ENCODE measurements around the gene SAMD1. TPM values are rescaled to one million over a fixed set of nuclear protein-coding genes. Genes with fewer than 3 reads are reported as not detected.

Gene SAMD1
- total and polyA plus RNA-seq, 9 of the 15 experiments (the other 6 are each of a cell fraction or from before 2014, with no cell fraction given): 2.9 to 96.0 (median 43.5) TPM

DNA sequence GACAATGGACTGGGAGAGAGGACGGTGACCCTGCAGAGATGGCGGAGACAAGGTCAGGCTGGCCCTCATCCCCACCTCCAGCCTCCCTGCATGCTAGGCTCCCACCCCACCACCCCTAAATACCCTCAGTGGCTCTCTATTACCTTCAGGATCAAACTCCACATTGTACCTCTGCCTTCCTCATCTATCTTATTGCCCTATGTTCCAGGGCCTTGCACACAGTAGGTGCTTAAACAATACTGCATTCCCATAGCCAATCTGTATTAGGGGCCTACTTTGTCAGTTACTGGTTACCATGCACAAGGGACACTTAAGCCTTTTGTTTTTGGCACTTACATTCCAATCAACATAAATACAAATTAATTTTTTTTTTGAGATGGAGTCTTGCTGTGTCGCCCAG, 35.2 kb downstream of the SAMD1 start:
- Histone ChIP-seq H3K79me2 (ENCODE audit: control insufficient read depth, insufficient read depth, low read length) (no peaks in the 10 kb centered on the region), H3K9me1 (ENCODE audit: control insufficient read depth, insufficient read depth, low read length) (no peaks in the 10 kb centered on the region), H3K4me3 (no peak overlapping the region), H2AFZ (ENCODE audit: low read depth, low read length) (no peak overlapping the region), H3K36me3 (ENCODE audit: control insufficient read depth, insufficient read depth, low read length) (peaks cover 11% of the 10 kb centered on the region; the same call in 1 of the 3 replicates), H3K27ac (ENCODE audit: extremely low read depth, low read depth, low read length) (no peak overlapping the region), H3K9ac (ENCODE audit: insufficient read depth in 1 of 2, low read depth in 2 of 2, low read length in 2 of 2) (no peak overlapping the region), H4K20me1 (replicated peaks; ENCODE audit: control insufficient read depth, insufficient read depth, low read length) (no peaks in the 10 kb centered on the region), H3K4me1 (replicated peaks in 1 of 2; ENCODE audit: control insufficient read depth in 2 of 2, insufficient read depth in 2 of 2, low read length in 2 of 2) (peaks cover 23 to 58% of the 10 kb centered on the region in 2 experiments), H3K4me2 (ENCODE audit: insufficient read depth, low read length) (no peak overlapping the region), H3K9me3 (replicated peaks; ENCODE audit: control insufficient read depth, insufficient read depth, low read depth, low read length) (no peaks in the 10 kb centered on the region), H3K27me3 (ENCODE audit: control insufficient read depth in 2 of 2, insufficient read depth in 2 of 2, low read length in 2 of 2) (no peaks in the 10 kb centered on the region)
- DNase-seq (ENCODE audit: extremely low read depth in 1 of 4, low spot score in 3 of 4) (peak in 1 of 4 experiments; percentile 3), FAIRE-seq (no peak), ATAC-seq (no peak)
- intact Hi-C loops (cut with micrococcal nuclease): no loop called here
- 59% methylated on average over 3 of the region's 3 CpGs for WGBS (ENCODE audit: insufficient coverage, low coverage, missing lambda C conversion rate)
- peak; percentile 86 for TF ChIP-seq ZKSCAN1 (IDR thresholded peaks at IDR 0.05; ENCODE audit: low read depth, low read length)
- TF ChIP-seq, protein P1, sequence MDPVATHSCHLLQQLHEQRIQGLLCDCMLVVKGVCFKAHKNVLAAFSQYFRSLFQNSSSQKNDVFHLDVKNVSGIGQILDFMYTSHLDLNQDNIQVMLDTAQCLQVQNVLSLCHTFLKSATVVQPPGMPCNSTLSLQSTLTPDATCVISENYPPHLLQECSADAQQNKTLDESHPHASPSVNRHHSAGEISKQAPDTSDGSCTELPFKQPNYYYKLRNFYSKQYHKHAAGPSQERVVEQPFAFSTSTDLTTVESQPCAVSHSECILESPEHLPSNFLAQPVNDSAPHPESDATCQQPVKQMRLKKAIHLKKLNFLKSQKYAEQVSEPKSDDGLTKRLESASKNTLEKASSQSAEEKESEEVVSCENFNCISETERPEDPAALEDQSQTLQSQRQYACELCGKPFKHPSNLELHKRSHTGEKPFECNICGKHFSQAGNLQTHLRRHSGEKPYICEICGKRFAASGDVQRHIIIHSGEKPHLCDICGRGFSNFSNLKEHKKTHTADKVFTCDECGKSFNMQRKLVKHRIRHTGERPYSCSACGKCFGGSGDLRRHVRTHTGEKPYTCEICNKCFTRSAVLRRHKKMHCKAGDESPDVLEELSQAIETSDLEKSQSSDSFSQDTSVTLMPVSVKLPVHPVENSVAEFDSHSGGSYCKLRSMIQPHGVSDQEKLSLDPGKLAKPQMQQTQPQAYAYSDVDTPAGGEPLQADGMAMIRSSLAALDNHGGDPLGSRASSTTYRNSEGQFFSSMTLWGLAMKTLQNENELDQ (CRISPR knock-in tag; IDR thresholded peaks at IDR 0.05; ENCODE audit: borderline replicate concordance): no peak
- TF ChIP-seq CXXC5 (CRISPR knock-in tag; IDR thresholded peaks at IDR 0.05): no peak
- TF ChIP-seq NFE2L1 (tag; IDR thresholded peaks at IDR 0.05; ENCODE audit: borderline replicate concordance, low read depth): no peak
- no peak for TF ChIP-seq ESRRA (IDR thresholded peaks at IDR 0.05; ENCODE audit: borderline replicate concordance, low read depth)
- no peak for TF ChIP-seq ILF3 (IDR thresholded peaks at IDR 0.05; ENCODE audit: borderline replicate concordance)
- no peak for TF ChIP-seq PYGO2 (tag; IDR thresholded peaks at IDR 0.05)
- BruUV-seq (replicated peaks): no TSS peak
- POLR2A ChIA-PET: interaction anchor here (1.0 kb wide), 1 partner anchor 13 kb away, joined by 4 read pairs; no protein-coding TSS in a partner anchor
- CTCF ChIA-PET (ENCODE audit: low intra/inter-chr PET ratio): no interaction called here
- in situ Hi-C loops (cut with MboI): loop anchor here (25.0 kb wide), 1 partner anchor 468 kb away; no protein-coding TSS in a partner anchor
